PFSK-1 (cell line): ENCODE data around the gene CD80.

Experiments
- FOXP2 ChIP-seq: optimal IDR thresholded peaks from 2 replicates; pipeline ENCODE3; 2011; ENCODE audit warnings: borderline replicate concordance, control low read depth, inconsistent platforms; ENCODE audit not compliant: insufficient read depth; ENCODE audit errors: extremely low read length, extremely low read depth
- POLR2AphosphoS5 ChIP-seq: IDR thresholded peaks from 2 replicates; pipeline ENCODE4 v1.6.1; 2012; ENCODE audit warnings: low read depth, mild to moderate bottlenecking, control low read depth, low read length, moderate library complexity
- SIN3A ChIP-seq: IDR thresholded peaks from 2 replicates; pipeline ENCODE4 v1.6.1; 2012; ENCODE audit warnings: mild to moderate bottlenecking, low read length, moderate library complexity, borderline replicate concordance; ENCODE audit not compliant: insufficient read depth
- TAF1 ChIP-seq: IDR thresholded peaks from 2 replicates; pipeline ENCODE4 v1.6.1; 2012; ENCODE audit warnings: low read length, control low read depth, borderline replicate concordance; ENCODE audit not compliant: insufficient read depth
- TF ChIP-seq, protein P1 (sequence below), 2 experiments: IDR thresholded peaks; 2 replicates each; pipeline versions ENCODE4 v1.6.1 to v1.8.0; 2011 to 2012; ENCODE audit warnings: low read depth in 2 of 2, low read length in 2 of 2, control low read depth in 1 of 2, inconsistent platforms in 1 of 2, mild to moderate bottlenecking in 1 of 2, moderate library complexity in 1 of 2; ENCODE audit not compliant: insufficient read depth in 1 of 2

CD80 gene

GRCh38 chr3:119497820-119498185, 61.6 kb downstream of the CD80 start:
- TF ChIP-seq POLR2AphosphoS5: no peak

- no peak for TF ChIP-seq SIN3A
- TF ChIP-seq, protein P1, sequence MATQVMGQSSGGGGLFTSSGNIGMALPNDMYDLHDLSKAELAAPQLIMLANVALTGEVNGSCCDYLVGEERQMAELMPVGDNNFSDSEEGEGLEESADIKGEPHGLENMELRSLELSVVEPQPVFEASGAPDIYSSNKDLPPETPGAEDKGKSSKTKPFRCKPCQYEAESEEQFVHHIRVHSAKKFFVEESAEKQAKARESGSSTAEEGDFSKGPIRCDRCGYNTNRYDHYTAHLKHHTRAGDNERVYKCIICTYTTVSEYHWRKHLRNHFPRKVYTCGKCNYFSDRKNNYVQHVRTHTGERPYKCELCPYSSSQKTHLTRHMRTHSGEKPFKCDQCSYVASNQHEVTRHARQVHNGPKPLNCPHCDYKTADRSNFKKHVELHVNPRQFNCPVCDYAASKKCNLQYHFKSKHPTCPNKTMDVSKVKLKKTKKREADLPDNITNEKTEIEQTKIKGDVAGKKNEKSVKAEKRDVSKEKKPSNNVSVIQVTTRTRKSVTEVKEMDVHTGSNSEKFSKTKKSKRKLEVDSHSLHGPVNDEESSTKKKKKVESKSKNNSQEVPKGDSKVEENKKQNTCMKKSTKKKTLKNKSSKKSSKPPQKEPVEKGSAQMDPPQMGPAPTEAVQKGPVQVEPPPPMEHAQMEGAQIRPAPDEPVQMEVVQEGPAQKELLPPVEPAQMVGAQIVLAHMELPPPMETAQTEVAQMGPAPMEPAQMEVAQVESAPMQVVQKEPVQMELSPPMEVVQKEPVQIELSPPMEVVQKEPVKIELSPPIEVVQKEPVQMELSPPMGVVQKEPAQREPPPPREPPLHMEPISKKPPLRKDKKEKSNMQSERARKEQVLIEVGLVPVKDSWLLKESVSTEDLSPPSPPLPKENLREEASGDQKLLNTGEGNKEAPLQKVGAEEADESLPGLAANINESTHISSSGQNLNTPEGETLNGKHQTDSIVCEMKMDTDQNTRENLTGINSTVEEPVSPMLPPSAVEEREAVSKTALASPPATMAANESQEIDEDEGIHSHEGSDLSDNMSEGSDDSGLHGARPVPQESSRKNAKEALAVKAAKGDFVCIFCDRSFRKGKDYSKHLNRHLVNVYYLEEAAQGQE (IDR thresholded peaks at IDR 0.05; ENCODE audit: insufficient read depth in 1 of 2, low read depth in 2 of 2, low read length in 2 of 2): no peak
- no peak for TF ChIP-seq TAF1
- TF ChIP-seq POLR2AphosphoS5: no peak
- TF ChIP-seq FOXP2: no peak
These were observed 64.8 kb downstream of the CD80 start for GRCh38 chr3:119494597-119494996.

GRCh38 chr3:119492810-119493209, 66.6 kb downstream of the CD80 start:
- TF ChIP-seq POLR2AphosphoS5 (no peak), FOXP2 (no peak), SIN3A (no peak), TAF1 (no peak)
- TF ChIP-seq, protein P1 (IDR thresholded peaks at IDR 0.05; ENCODE audit: insufficient read depth in 1 of 2, low read depth in 2 of 2, low read length in 2 of 2): no peak

GRCh38 chr3:119492128-119492527, 67.3 kb downstream of the CD80 start:
- TF ChIP-seq TAF1 (no peak), FOXP2 (no peak), SIN3A (no peak), POLR2AphosphoS5 (no peak)
- TF ChIP-seq, protein P1 (IDR thresholded peaks at IDR 0.05; ENCODE audit: insufficient read depth in 1 of 2, low read depth in 2 of 2, low read length in 2 of 2): no peak

DNA sequence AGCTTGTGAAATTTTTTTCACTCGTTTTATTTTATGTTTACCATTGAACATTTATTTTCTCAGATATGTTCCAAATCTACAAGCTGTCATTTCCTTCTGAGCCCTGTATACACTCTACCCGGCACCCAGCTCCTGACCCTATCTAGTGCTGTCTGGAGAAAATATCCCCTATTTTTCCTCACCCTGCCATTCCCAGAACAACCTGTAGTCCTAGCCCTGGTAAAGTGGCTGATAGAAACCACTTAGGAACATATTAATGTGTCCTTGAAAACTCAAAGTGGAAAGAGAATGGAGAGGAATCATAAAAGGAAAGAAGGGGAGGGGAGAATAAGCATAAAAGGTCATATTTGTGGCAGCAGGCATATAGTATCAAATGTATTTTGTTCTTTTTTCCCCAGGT, 69.3 kb downstream of the CD80 start:
- TF ChIP-seq TAF1 (no peak), FOXP2 (no peak), SIN3A (no peak), POLR2AphosphoS5 (no peak)
- TF ChIP-seq, protein P1 (IDR thresholded peaks at IDR 0.05; ENCODE audit: insufficient read depth in 1 of 2, low read depth in 2 of 2, low read length in 2 of 2): no peak
